Omental fat pad (tissue), 4 donors: ENCODE results near the gene ERC2. TPM values are rescaled to one million over a fixed set of nuclear protein-coding genes. Genes with fewer than 3 reads are reported as not detected.

Source experiments
- ATAC-seq: fragments of 150-250 bp; one replicate; pipeline ENCODE4 v1.9.1; 2016; ENCODE audit warnings: mild to moderate bottlenecking, moderate library complexity; ENCODE audit not compliant: low FRiP score
- DNase-seq: peaks from one replicate; pipeline ENCODE4 v3.0.0-alpha.2; 2019; ENCODE audit warnings: low spot score
- CTCF ChIP-seq, 3 donors: fragments of 450-650 bp; IDR thresholded peaks; one replicate each; pipeline ENCODE4 v1.5.1; 2016 to 2017; ENCODE audit warnings: antibody characterized with exemption in 3 of 3, mild to moderate bottlenecking in 3 of 3, moderate library complexity in 2 of 3
- total RNA-seq, 4 donors: library from RNA; depleted of rRNA; stranded (reverse); fragments of >200 nt; gene quantifications; one replicate each; pipeline ENCODE4 v1.1.0, GENCODE V29; 2016

Gene ERC2
- total RNA-seq, 4 donors from 2014 or later = 0.75 to 4.2 (median 2.3) TPM; not detected in 1

- ATAC-seq (no peak), DNase-seq (no peak)
- TF ChIP-seq CTCF (IDR thresholded peaks at IDR 0.05) = no peak
Measured at GRCh38 chr3:56173601-56174000, 294.7 kb downstream of the ERC2 start.

DNA sequence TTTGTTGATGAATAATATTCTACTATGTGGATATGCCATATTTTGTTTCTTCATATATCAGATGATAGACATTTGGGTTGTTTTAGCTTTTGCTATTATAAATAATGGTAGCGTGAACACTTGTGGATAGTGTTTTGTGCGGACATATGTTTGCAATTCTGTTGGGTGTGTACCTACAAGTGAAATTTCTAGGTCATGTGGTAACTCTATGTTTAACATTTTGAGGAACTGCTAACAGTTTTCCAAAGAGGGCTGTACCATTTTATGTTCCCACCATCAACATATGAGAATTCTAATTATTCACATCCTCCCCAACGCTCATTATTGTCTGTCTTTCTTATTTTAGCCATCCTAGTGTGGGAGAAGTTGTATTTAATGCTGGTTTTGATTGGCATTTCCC lies 303.8 kb downstream of the ERC2 start:
- DNase-seq (no peak), ATAC-seq (no peak)
- TF ChIP-seq CTCF (IDR thresholded peaks at IDR 0.05) = no peak

- ATAC-seq (no peak), DNase-seq (no peak)
- TF ChIP-seq CTCF (IDR thresholded peaks at IDR 0.05) = no peak
Measured at GRCh38 chr3:56157693-56158362, 310.4 kb downstream of the ERC2 start.

- no peak for TF ChIP-seq CTCF (IDR thresholded peaks at IDR 0.05)
- DNase-seq (no peak), ATAC-seq (no peak)
Measured at GRCh38 chr3:56154297-56154696, 314.0 kb downstream of the ERC2 start.

- DNase-seq (no peak), ATAC-seq (no peak)
- no peak for TF ChIP-seq CTCF (IDR thresholded peaks at IDR 0.05)
Measured at GRCh38 chr3:56147354-56147753, 320.9 kb downstream of the ERC2 start.

DNA sequence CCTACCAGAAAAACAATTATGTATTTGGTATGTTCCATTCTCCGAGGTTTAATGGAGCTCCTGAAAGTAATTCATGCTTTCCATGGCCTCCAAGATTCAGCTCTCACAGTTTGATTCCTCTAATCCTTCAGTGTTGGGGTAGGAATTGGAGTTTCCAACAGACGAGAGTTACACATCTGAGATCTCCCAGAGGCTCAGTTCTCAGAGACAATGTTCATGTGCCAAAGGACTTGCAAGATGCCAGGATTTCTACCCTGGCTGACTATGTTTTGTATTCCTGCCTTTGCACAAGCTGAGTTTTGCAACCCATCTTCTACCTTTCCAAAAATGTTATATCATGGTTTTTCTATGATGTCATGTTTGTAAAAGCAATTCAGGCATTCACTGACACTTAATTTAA lies 322.9 kb downstream of the ERC2 start:
- TF ChIP-seq CTCF (IDR thresholded peaks at IDR 0.05) = no peak
- DNase-seq = no peak
- ATAC-seq = no peak

- ATAC-seq (no peak), DNase-seq (no peak)
- no peak for TF ChIP-seq CTCF (IDR thresholded peaks at IDR 0.05)
Measured at GRCh38 chr3:56144805-56145204, 323.5 kb downstream of the ERC2 start.
